Measurements from ENCODE around the gene DEFB121. TPM values are rescaled to one million over a fixed set of nuclear protein-coding genes. Genes with fewer than 3 reads are reported as not detected.

DEFB121 gene
- total RNA-seq, 6 experiments from 2014 or later = not detected

DNA sequence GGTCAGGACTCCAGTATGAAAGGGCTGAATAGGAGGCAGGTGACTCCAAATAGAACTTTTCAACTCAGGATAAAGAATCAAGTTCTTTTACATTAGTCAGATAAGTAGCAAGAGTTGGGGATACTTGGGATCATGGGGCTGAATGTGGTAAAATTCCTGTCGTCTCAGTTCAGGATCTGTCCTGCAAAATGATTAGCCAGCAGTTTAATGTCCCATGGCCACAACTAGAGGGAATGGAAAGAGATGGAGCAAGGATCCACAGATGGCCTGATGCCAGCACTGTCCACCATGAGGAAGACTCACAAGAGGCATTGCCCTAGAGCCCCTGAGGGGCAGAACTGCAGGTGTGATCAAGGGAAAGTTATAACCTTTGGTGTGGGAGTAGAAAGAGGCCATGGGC lies 2.1 kb downstream of the DEFB121 start:
- H3K9me3 ChIP-seq = no peaks in the 10 kb centered on the region
- H3K27ac ChIP-seq = no peak overlapping the region
- H3K4me3 ChIP-seq = no peak overlapping the region
- no peaks in the 10 kb centered on the region for H3K27me3 ChIP-seq
- no peak for ATAC-seq
- WGBS (ENCODE audit: insufficient coverage, low coverage, low lambda C conversion rate, missing lambda C conversion rate) = 33% methylated on average over 1 of the region's 1 CpG
- H3K36me3 ChIP-seq = no peaks in the 10 kb centered on the region
- intact Hi-C loops (cut with DNase I) = no loop called here
- DNase-seq = no peak
- TF ChIP-seq POLR2A (IDR thresholded peaks at IDR 0.05) = no peak
- TF ChIP-seq, protein P1, sequence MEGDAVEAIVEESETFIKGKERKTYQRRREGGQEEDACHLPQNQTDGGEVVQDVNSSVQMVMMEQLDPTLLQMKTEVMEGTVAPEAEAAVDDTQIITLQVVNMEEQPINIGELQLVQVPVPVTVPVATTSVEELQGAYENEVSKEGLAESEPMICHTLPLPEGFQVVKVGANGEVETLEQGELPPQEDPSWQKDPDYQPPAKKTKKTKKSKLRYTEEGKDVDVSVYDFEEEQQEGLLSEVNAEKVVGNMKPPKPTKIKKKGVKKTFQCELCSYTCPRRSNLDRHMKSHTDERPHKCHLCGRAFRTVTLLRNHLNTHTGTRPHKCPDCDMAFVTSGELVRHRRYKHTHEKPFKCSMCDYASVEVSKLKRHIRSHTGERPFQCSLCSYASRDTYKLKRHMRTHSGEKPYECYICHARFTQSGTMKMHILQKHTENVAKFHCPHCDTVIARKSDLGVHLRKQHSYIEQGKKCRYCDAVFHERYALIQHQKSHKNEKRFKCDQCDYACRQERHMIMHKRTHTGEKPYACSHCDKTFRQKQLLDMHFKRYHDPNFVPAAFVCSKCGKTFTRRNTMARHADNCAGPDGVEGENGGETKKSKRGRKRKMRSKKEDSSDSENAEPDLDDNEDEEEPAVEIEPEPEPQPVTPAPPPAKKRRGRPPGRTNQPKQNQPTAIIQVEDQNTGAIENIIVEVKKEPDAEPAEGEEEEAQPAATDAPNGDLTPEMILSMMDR (IDR thresholded peaks at IDR 0.05) = no peak
- H3K4me1 ChIP-seq = no peaks in the 10 kb centered on the region

DNA sequence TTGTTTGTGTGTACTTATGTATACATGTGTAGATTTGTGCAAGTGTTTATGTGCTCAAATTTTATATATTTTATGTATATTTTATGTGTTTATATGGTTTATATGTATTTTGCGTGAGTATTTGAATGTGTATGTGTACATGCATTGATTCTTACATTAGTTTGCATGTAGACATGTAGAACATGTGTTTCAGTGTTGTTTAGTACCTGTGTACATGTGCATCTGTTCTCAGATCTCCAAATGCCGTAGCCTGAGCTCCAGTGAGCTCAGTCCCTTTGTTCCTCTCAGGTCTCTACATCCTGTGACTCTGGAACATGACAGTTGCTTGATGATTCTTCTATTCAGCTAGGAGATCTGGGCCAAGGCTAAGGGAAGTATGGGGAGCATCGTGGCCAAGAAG lies 11.1 kb downstream of the DEFB121 start:
- 33% methylated on average over 3 of the region's 3 CpGs for WGBS (ENCODE audit: insufficient coverage, low coverage, low lambda C conversion rate, missing lambda C conversion rate)
- Histone ChIP-seq H3K27me3 (no peaks in the 10 kb centered on the region), H3K9me3 (no peaks in the 10 kb centered on the region), H3K4me1 (no peaks in the 10 kb centered on the region), H3K27ac (no peak overlapping the region), H3K4me3 (no peak overlapping the region), H3K36me3 (no peaks in the 10 kb centered on the region)
- intact Hi-C loops (cut with DNase I) = no loop called here
- no peak for DNase-seq
- ATAC-seq = no peak
- TF ChIP-seq POLR2A (IDR thresholded peaks at IDR 0.05) = no peak

DNA sequence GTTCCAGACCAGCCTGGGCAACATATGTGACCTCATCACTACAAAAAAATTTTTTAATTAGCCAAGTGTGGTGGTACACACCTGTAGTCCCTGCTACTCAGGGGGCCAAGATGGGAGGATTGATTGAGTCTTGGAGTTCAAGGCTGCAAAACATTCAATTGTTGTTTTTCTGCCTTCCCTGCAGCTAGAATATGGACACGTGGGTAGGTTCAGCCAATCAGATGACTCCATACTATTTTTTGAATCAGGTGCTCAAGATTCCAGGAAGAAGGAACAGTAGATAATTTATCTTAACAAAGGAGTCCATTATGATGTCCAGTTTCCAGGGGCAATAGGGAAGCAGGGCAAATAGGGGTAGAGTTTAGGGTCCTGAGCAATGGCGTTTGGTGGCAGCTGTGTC lies 13.2 kb downstream of the DEFB121 start:
- Histone ChIP-seq H3K9me3 (no peaks in the 10 kb centered on the region), H3K27ac (no peak overlapping the region), H3K4me1 (no peaks in the 10 kb centered on the region), H3K27me3 (no peaks in the 10 kb centered on the region), H3K4me3 (no peak overlapping the region), H3K36me3 (no peaks in the 10 kb centered on the region)
- WGBS (ENCODE audit: insufficient coverage, low coverage, low lambda C conversion rate, missing lambda C conversion rate) = 8% methylated on average over 2 of the region's 2 CpGs
- DNase-seq (no peak), ATAC-seq (no peak)
- no peak for TF ChIP-seq POLR2A (IDR thresholded peaks at IDR 0.05)
- TF ChIP-seq, protein P1 (IDR thresholded peaks at IDR 0.05) = no peak
- intact Hi-C loops (cut with DNase I) = no loop called here

DNA sequence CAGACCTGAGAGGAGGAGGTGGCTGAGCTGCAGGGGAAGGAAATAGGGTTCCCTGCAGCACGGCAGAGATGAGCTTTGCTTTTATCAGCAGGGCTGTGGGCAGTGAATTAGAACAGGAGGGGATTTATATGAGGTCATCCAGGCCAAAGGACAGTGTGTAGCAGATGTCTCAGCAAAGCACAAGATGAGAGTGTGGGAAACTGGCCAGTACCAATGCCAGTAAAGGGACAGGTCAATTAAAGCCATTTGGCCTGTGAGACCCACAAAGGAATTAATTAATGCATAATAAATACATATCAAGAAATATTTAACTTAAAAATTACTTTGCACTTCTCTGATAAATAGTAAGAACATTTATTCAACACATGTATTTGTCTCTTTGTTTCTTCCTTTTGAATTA lies 15.5 kb downstream of the DEFB121 start, which contains the start of gene DEFB119:
DEFB119 (minus strand) TSS at position 101 of the 400 bp plus-strand sequence. CDS start 107 bp downstream, outside the sequence.
- no peak for DNase-seq
- Histone ChIP-seq H3K9me3 (no peaks in the 10 kb centered on the region), H3K27ac (no peak within 1 kb of the TSS), H3K4me1 (no peaks in the 10 kb centered on the region), H3K4me3 (no peak within 1 kb of the TSS), H3K36me3 (no peaks in the 10 kb centered on the region), H3K27me3 (no peaks in the 10 kb centered on the region)
- intact Hi-C loops (cut with DNase I) = no loop called here
- WGBS (ENCODE audit: insufficient coverage, low coverage, low lambda C conversion rate, missing lambda C conversion rate) = 29% methylated on average over 1 of the region's 1 CpG
- ATAC-seq = no peak
- TF ChIP-seq, protein P1 (IDR thresholded peaks at IDR 0.05) = no peak
- no peak for TF ChIP-seq POLR2A (IDR thresholded peaks at IDR 0.05)

DNA sequence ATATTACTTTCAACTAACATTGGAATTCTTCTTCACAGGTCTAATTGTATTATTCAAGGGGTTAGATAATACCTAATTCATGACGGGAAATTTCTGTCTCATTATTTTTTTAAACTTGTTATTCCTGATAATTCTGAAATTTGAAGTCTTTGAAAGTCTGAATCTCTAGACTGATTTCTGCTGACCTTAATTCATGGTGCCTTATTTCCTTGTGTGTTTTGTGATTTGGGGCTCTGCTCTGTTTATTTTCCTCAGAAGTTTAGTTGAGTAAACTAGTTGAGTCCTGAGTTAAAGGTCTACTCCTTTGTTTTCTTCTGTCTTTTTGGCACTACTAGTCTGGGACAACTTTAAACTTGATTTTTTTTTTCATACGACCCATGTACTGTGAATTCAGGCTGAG lies 31.7 kb downstream of the DEFB121 start:
- Histone ChIP-seq H3K9me3 (no peaks in the 10 kb centered on the region), H3K4me1 (no peaks in the 10 kb centered on the region), H3K4me3 (no peak overlapping the region), H3K36me3 (no peaks in the 10 kb centered on the region), H3K27ac (no peak overlapping the region), H3K27me3 (no peaks in the 10 kb centered on the region)
- no peak for ATAC-seq
- DNase-seq = no peak
- intact Hi-C loops (cut with DNase I) = no loop called here
- WGBS (ENCODE audit: insufficient coverage, low coverage, low lambda C conversion rate, missing lambda C conversion rate) = 40% methylated on average over 2 of the region's 2 CpGs
- TF ChIP-seq, protein P1 (IDR thresholded peaks at IDR 0.05) = no peak
- no peak for TF ChIP-seq POLR2A (IDR thresholded peaks at IDR 0.05)
